CD4-positive, alpha-beta T cell treated with Interleukin-6 at 100 ng/mL for 8 hours (primary cell): ENCODE data around the gene ATP8B4.
"Not testable (repeated sequence)": the region's sequence is repeated elsewhere in the genome, so short reads cannot be mapped to it uniquely, and the experiment has no call there.

Experiments
- DNase-seq: peaks from one replicate; pipeline ENCODE4 v3.0.0-alpha.2; 2020; ENCODE audit warnings: mixed read lengths, low spot score

ATP8B4 gene

GRCh38 chr15:50109076-50109987, 9.7 kb downstream of the ATP8B4 start:
- DNase-seq = no peak

- DNase-seq = no peak
Measured at GRCh38 chr15:50108461-50108860, 10.6 kb downstream of the ATP8B4 start.

GRCh38 chr15:50107591-50108408, 11.2 kb downstream of the ATP8B4 start:
- DNase-seq = no peak

GRCh38 chr15:50107157-50107556, 11.9 kb downstream of the ATP8B4 start:
- DNase-seq = no peak

GRCh38 chr15:50106457-50106856, 12.6 kb downstream of the ATP8B4 start:
- no peak for DNase-seq

- no peak for DNase-seq
Measured at GRCh38 chr15:50100486-50100885, 18.5 kb downstream of the ATP8B4 start.

- DNase-seq = no peak
Measured at GRCh38 chr15:50098545-50098944, 20.5 kb downstream of the ATP8B4 start.

- no peak for DNase-seq
Measured at GRCh38 chr15:50095938-50096821, 22.9 kb downstream of the ATP8B4 start.

- not testable (repeated sequence) for DNase-seq
Measured at GRCh38 chr15:50089386-50089785, 29.6 kb downstream of the ATP8B4 start.

GRCh38 chr15:50084932-50085331, 34.1 kb downstream of the ATP8B4 start:
- no peak for DNase-seq

GRCh38 chr15:50083424-50084025, 35.5 kb downstream of the ATP8B4 start:
- no peak for DNase-seq

- no peak for DNase-seq
Measured at GRCh38 chr15:50082066-50082465, 37.0 kb downstream of the ATP8B4 start.

GRCh38 chr15:50077651-50078050, 41.4 kb downstream of the ATP8B4 start:
- DNase-seq = no peak

GRCh38 chr15:50077176-50077575, 41.9 kb downstream of the ATP8B4 start:
- DNase-seq = no peak

GRCh38 chr15:50075319-50075718, 43.7 kb downstream of the ATP8B4 start:
- DNase-seq = no peak

GRCh38 chr15:50071551-50072258, 47.3 kb downstream of the ATP8B4 start:
- no peak for DNase-seq

- DNase-seq = no peak
Measured at GRCh38 chr15:50068016-50068415, 51.0 kb downstream of the ATP8B4 start.

- DNase-seq = no peak
Measured at GRCh38 chr15:50067254-50067653, 51.8 kb downstream of the ATP8B4 start.

GRCh38 chr15:50066666-50067065, 52.4 kb downstream of the ATP8B4 start:
- DNase-seq = no peak

GRCh38 chr15:50066202-50066601, 52.8 kb downstream of the ATP8B4 start:
- DNase-seq = no peak

- no peak for DNase-seq
Measured at GRCh38 chr15:50065279-50065678, 53.8 kb downstream of the ATP8B4 start.
